Endothelial cell of umbilical vein (primary cell): ENCODE data around the gene SQSTM1. TPM values are rescaled to one million over a fixed set of nuclear protein-coding genes. Genes with fewer than 3 reads are reported as not detected.

ENCODE experiments used
- BruUV-seq: library from RNA; stranded (reverse); fragments of 400-500 nt; replicated peaks from 2 replicates; lab custom pipeline; 2021; lab: Mats Ljungman, UMichigan
- CTCF ChIA-PET: fragments of 300-600, 350-600 bp; sonication (Branson Sonifier 250); formaldehyde crosslinking; loops from one replicate; lab custom pipeline; 2021; ENCODE audit warnings: antibody characterized with exemption, inconsistent platforms; lab: Charles Lee
- POLR2A ChIA-PET: fragments of 300-600, 350-600 bp; sonication (Branson Sonifier 250); formaldehyde crosslinking; loops from one replicate; lab custom pipeline; 2021; ENCODE audit warnings: antibody characterized with exemption, inconsistent platforms; lab: Charles Lee
- DNase-seq: peaks from one replicate; pipeline ENCODE4 v3.0.0-alpha.2; 2011; ENCODE audit warnings: low read depth, low spot score
- FAIRE-seq: peaks from 2 replicates; lab custom pipeline; 2011; peaks lifted over from hg19 to GRCh38; lab: Jason Lieb, UNC
- H2AFZ ChIP-seq: 2 replicates; pipeline ENCODE4 v1.6.0; 2012; ENCODE audit warnings: low read depth, low read length, control low read depth, inconsistent platforms
- H3K27ac ChIP-seq: 2 replicates; pipeline ENCODE4 v1.5.1; 2011; ENCODE audit warnings: low read depth, mild to moderate bottlenecking, control low read depth, low read length, moderate library complexity; ENCODE audit not compliant: insufficient read depth
- H3K27me3 ChIP-seq, 2 experiments: 2 replicates each; pipeline versions ENCODE4 v1.6.0 to v1.6.1; 2011; ENCODE audit warnings: low read length in 2 of 2, mixed read lengths in 1 of 2; ENCODE audit not compliant: control insufficient read depth in 2 of 2, insufficient read depth in 2 of 2
- H3K36me3 ChIP-seq, 2 experiments: 2 replicates in 1 of 2; 3 replicates in 1 of 2; pipeline ENCODE4 v1.5.1; 2011; ENCODE audit warnings: low read length in 2 of 2, mild to moderate bottlenecking in 1 of 2, moderate library complexity in 1 of 2; ENCODE audit not compliant: control insufficient read depth in 2 of 2, insufficient read depth in 2 of 2; ENCODE audit errors: extremely low read depth in 1 of 2
- H3K4me1 ChIP-seq: 3 replicates; pipeline ENCODE4 v1.5.1; 2011; ENCODE audit warnings: mild to moderate bottlenecking, low read length; ENCODE audit not compliant: control insufficient read depth, insufficient read depth; ENCODE audit errors: extremely low read depth
- H3K4me2 ChIP-seq: 2 replicates; pipeline ENCODE4 v1.6.1; 2011; ENCODE audit warnings: low read length, control low read depth, mixed read lengths; ENCODE audit not compliant: insufficient read depth
- H3K4me3 ChIP-seq, 3 experiments: fragments of 200-600 bp in 1 of 3; sonication (generic), shearing (Covaris generic) in 1 of 3; replicated peaks in 1 of 3; 2 replicates each; pipeline ENCODE4 v1.5.1; 2011 to 2016; ENCODE audit warnings: control low read depth in 3 of 3, low read length in 3 of 3, mild to moderate bottlenecking in 2 of 3, inconsistent platforms in 1 of 3, low read depth in 1 of 3, moderate library complexity in 1 of 3; ENCODE audit not compliant: insufficient read depth in 1 of 3
- H3K79me2 ChIP-seq: 2 replicates; pipeline ENCODE4 v1.6.0; 2012; ENCODE audit warnings: low read length, inconsistent platforms; ENCODE audit not compliant: control insufficient read depth, insufficient read depth
- H3K9ac ChIP-seq: replicated peaks from 2 replicates; pipeline ENCODE3; 2011; ENCODE audit warnings: low read length, control low read depth; ENCODE audit not compliant: insufficient read depth; ENCODE audit errors: extremely low read depth
- H3K9me1 ChIP-seq: replicated peaks from 3 replicates; pipeline ENCODE4 v1.6.0; 2011; ENCODE audit warnings: mild to moderate bottlenecking, low read length; ENCODE audit not compliant: control insufficient read depth, insufficient read depth; ENCODE audit errors: extremely low read depth
- H3K9me3 ChIP-seq: replicated peaks from 2 replicates; pipeline ENCODE4 v1.5.1; 2012; ENCODE audit warnings: low read length, inconsistent platforms; ENCODE audit not compliant: control insufficient read depth, insufficient read depth
- H4K20me1 ChIP-seq: replicated peaks from 2 replicates; pipeline ENCODE3; 2011; ENCODE audit warnings: mild to moderate bottlenecking, low read length; ENCODE audit not compliant: control insufficient read depth, insufficient read depth; ENCODE audit errors: extremely low read depth
- EZH2 ChIP-seq: IDR thresholded peaks from 2 replicates; pipeline ENCODE4 v1.6.1; 2012; ENCODE audit warnings: borderline replicate concordance, low read depth, mild to moderate bottlenecking, moderate library complexity, low read length, inconsistent platforms; ENCODE audit not compliant: severe bottlenecking
- FOS ChIP-seq: IDR thresholded peaks from 2 replicates; pipeline ENCODE4 v1.6.1; 2011; ENCODE audit warnings: mild to moderate bottlenecking, low read length, moderate library complexity, borderline replicate concordance; ENCODE audit not compliant: insufficient read depth
- GATA2 ChIP-seq: IDR thresholded peaks from 2 replicates; pipeline ENCODE4 v1.7.0; 2011; ENCODE audit warnings: low read depth, mild to moderate bottlenecking, moderate library complexity, mixed read lengths, low read length; ENCODE audit not compliant: insufficient read length, insufficient read depth
- JUN ChIP-seq: IDR thresholded peaks from 2 replicates; pipeline ENCODE4 v1.6.1; 2011; ENCODE audit warnings: borderline replicate concordance, low read depth; ENCODE audit not compliant: insufficient read length, insufficient read depth
- MYC ChIP-seq: IDR thresholded peaks from one replicate; pipeline ENCODE4 v1.6.1; 2011; ENCODE audit warnings: mild to moderate bottlenecking, low read depth, low read length
- POLR2A ChIP-seq: IDR thresholded peaks from 2 replicates; pipeline ENCODE4 v1.6.1; 2012; ENCODE audit warnings: low read depth, mild to moderate bottlenecking, control low read depth, low read length
- POLR2AphosphoS5 ChIP-seq: IDR thresholded peaks from 2 replicates; pipeline ENCODE4 v1.6.1; 2012; ENCODE audit warnings: low read depth, mild to moderate bottlenecking, control low read depth, low read length, moderate library complexity; ENCODE audit not compliant: insufficient read depth
- dilution Hi-C: fragments of 300-500 bp; cut with MboI; formaldehyde crosslinking; loops from one replicate; pipeline ENCODE4 v1.15.0; 2019; ENCODE audit warnings: low sequenced_read_pairs; ENCODE audit not compliant: extremely low pct_ligation_motif_present
- intact Hi-C: fragments of 100-400 bp; cut with micrococcal nuclease; formaldehyde crosslinking; loops from one replicate; pipeline ENCODE4 v1.10.0; 2022
- polyA plus RNA-seq, 4 experiments: library from polyadenylated mRNA; depleted of rRNA in 3 of 4; stranded (reverse) in 3 of 4; unstranded in 1 of 4; fragments of >200 nt; gene quantifications; 2 replicates each; pipeline versions ENCODE4 v1.2.1 to v1.2.3, GENCODE V29; 2011 to 2012; ENCODE audit warnings: missing spikeins in 1 of 4
- total RNA-seq: library from RNA; stranded (reverse); gene quantifications from 2 replicates; pipeline ENCODE4 v1.2.3, GENCODE V29; 2021
- TF ChIP-seq, protein P1 (sequence below): IDR thresholded peaks from 2 replicates; pipeline ENCODE4 v1.6.1; 2011; ENCODE audit not compliant: insufficient read depth, insufficient read length
- TF ChIP-seq, protein P2 (sequence below), 2 donors: IDR thresholded peaks; 1 replicate in 1 of 2; 2 replicates in 1 of 2; pipeline ENCODE4 v1.5.1; 2011; ENCODE audit warnings: low read length in 2 of 2, mild to moderate bottlenecking in 2 of 2, moderate library complexity in 2 of 2, control low read depth in 1 of 2, inconsistent platforms in 1 of 2, low read depth in 1 of 2; ENCODE audit not compliant: insufficient read depth in 1 of 2; ENCODE audit errors: extremely low read depth in 1 of 2

Gene SQSTM1
- total and polyA plus RNA-seq, 2 donors (not counting 3 experiments of a cell fraction or from before 2014, with no cell fraction given): 302 to 346 TPM

DNA sequence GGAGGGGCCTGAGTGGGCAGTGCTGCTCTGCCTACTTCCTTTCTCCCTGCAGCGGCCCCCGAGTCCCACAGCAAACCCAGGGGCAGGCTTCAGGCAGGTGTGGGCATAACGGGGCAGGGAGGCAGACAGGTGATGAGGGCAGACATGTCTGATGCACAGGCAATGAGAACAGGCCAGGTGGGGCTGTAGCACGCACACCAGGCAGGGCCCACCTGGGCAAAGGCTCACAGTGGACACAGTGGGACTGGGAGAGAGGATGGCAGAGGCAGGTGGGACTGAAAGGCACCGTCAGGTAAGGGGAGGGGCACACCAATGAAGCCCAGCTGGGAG lies 21.1 kb upstream of the SQSTM1 start:
- DNase-seq (no peak), FAIRE-seq (no peak)
- H3K36me3 ChIP-seq: peaks cover 10 to 41% of the 10 kb centered on the region in 2 experiments
- no peak overlapping the region for H3K4me3 ChIP-seq
- H3K9me1 ChIP-seq: no peaks in the 10 kb centered on the region
- peaks cover 16% of the 10 kb centered on the region for H3K79me2 ChIP-seq
- H3K4me2 ChIP-seq: no peak overlapping the region
- CTCF ChIA-PET: no interaction called here
- TF ChIP-seq POLR2A (no peak), POLR2AphosphoS5 (no peak), MYC (no peak), GATA2 (no peak), JUN (no peak), FOS (no peak), EZH2 (no peak)
- TF ChIP-seq, protein P1, sequence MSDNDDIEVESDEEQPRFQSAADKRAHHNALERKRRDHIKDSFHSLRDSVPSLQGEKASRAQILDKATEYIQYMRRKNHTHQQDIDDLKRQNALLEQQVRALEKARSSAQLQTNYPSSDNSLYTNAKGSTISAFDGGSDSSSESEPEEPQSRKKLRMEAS: no peak
- TF ChIP-seq, protein P2, sequence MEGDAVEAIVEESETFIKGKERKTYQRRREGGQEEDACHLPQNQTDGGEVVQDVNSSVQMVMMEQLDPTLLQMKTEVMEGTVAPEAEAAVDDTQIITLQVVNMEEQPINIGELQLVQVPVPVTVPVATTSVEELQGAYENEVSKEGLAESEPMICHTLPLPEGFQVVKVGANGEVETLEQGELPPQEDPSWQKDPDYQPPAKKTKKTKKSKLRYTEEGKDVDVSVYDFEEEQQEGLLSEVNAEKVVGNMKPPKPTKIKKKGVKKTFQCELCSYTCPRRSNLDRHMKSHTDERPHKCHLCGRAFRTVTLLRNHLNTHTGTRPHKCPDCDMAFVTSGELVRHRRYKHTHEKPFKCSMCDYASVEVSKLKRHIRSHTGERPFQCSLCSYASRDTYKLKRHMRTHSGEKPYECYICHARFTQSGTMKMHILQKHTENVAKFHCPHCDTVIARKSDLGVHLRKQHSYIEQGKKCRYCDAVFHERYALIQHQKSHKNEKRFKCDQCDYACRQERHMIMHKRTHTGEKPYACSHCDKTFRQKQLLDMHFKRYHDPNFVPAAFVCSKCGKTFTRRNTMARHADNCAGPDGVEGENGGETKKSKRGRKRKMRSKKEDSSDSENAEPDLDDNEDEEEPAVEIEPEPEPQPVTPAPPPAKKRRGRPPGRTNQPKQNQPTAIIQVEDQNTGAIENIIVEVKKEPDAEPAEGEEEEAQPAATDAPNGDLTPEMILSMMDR (IDR thresholded peaks at IDR 0.05; ENCODE audit: extremely low read depth in 1 of 2, insufficient read depth in 1 of 2, low read depth in 1 of 2, low read length in 2 of 2): no peak
- no peak overlapping the region for H3K9ac ChIP-seq
- intact Hi-C loops: loop anchor here (10.0 kb wide), 1 partner anchor 135 kb away; no protein-coding TSS in a partner anchor
- no peak overlapping the region for H2AFZ ChIP-seq
- no TSS peak for BruUV-seq
- H3K9me3 ChIP-seq: no peaks in the 10 kb centered on the region
- POLR2A ChIA-PET: no interaction called here
- dilution Hi-C loops: no loop called here
- no peaks in the 10 kb centered on the region for H3K27me3 ChIP-seq
- H3K27ac ChIP-seq: no peak overlapping the region
- no peaks in the 10 kb centered on the region for H4K20me1 ChIP-seq
- peaks cover 16% of the 10 kb centered on the region for H3K4me1 ChIP-seq
